Large intestine (tissue), 3 donors: Measurements from ENCODE around the gene LCTL. TPM values are rescaled to one million over a fixed set of nuclear protein-coding genes. Genes with fewer than 3 reads are reported as not detected.
"Not testable (repeated sequence)": the region's sequence is repeated elsewhere in the genome, so short reads cannot be mapped to it uniquely, and the experiment has no call there.

Experiments used
- DNase-seq, 2 donors: peaks; one replicate each; pipeline versions ENCODE4 v3.0.0 to v3.0.0-alpha.2; 2013
- H3K27ac ChIP-seq: one replicate; pipeline ENCODE4 v1.5.1; 2013; ENCODE audit warnings: low read length
- H3K27me3 ChIP-seq: 2 replicates; pipeline ENCODE4 v1.6.1; 2013; ENCODE audit warnings: low read length; ENCODE audit not compliant: control insufficient read depth, insufficient read depth
- H3K36me3 ChIP-seq: 2 replicates; pipeline ENCODE4 v1.6.1; 2013; ENCODE audit warnings: low read length; ENCODE audit not compliant: control insufficient read depth, insufficient read depth
- H3K4me1 ChIP-seq: one replicate; pipeline ENCODE4 v1.6.1; 2013; ENCODE audit warnings: low read length; ENCODE audit not compliant: control insufficient read depth, insufficient read depth
- H3K4me3 ChIP-seq: one replicate; pipeline ENCODE4 v1.5.1; 2013; ENCODE audit warnings: low read length
- H3K9me3 ChIP-seq: one replicate; pipeline ENCODE4 v1.6.1; 2013; ENCODE audit warnings: mild to moderate bottlenecking, low read depth, low read length, moderate library complexity; ENCODE audit not compliant: control insufficient read depth
- WGBS: methylation state at CpG from one replicate; pipeline ENCODE4 v1.1.5; 2013; ENCODE audit warnings: low lambda C conversion rate; ENCODE audit not compliant: insufficient coverage; 5-methylcytosine and 5-hydroxymethylcytosine counted together
- polyA plus RNA-seq: library from polyadenylated mRNA; unstranded; fragments of 120-200 nt; gene quantifications from one replicate; pipeline ENCODE4 v1.2.1, GENCODE V29; 2013

LCTL gene
- polyA plus RNA-seq, 1 donor: 0.34 TPM

GRCh38 chr15:66591322-66591862 is 25.6 kb upstream of the LCTL start:
- Histone ChIP-seq H3K27me3 (peaks cover 2% of the 10 kb centered on the region), H3K4me1 (peaks cover 18% of the 10 kb centered on the region), H3K4me3 (no peak overlapping the region), H3K9me3 (no peaks in the 10 kb centered on the region), H3K27ac (no peak overlapping the region), H3K36me3 (no peaks in the 10 kb centered on the region)
- WGBS: no CpG with 5 or more reads among the region's 4 CpGs
- DNase-seq: no peak

- Histone ChIP-seq H3K36me3 (no peaks in the 10 kb centered on the region), H3K27ac (no peak overlapping the region), H3K4me3 (no peak overlapping the region), H3K4me1 (peaks cover 18% of the 10 kb centered on the region), H3K9me3 (no peaks in the 10 kb centered on the region), H3K27me3 (peaks cover 3% of the 10 kb centered on the region)
- DNase-seq: no peak
- WGBS: 50% methylated on average over 2 of the region's 2 CpGs
Measured at GRCh38 chr15:66590435-66590834, 24.6 kb upstream of the LCTL start.

GRCh38 chr15:66589429-66589828 is 23.6 kb upstream of the LCTL start:
- not testable (repeated sequence) for H3K36me3 ChIP-seq, H3K27me3 ChIP-seq, DNase-seq, H3K4me3 ChIP-seq, H3K27ac ChIP-seq, H3K9me3 ChIP-seq
- WGBS: no CpG with 5 or more reads among the region's 6 CpGs
- peaks cover 18% of the 10 kb centered on the region for H3K4me1 ChIP-seq

- Histone ChIP-seq H3K27ac (no peak overlapping the region), H3K4me3 (no peak overlapping the region), H3K27me3 (peaks cover 3% of the 10 kb centered on the region), H3K4me1 (peaks cover 18% of the 10 kb centered on the region), H3K36me3 (no peaks in the 10 kb centered on the region), H3K9me3 (no peaks in the 10 kb centered on the region)
- no CpG with 5 or more reads among the region's 8 CpGs for WGBS
- no peak for DNase-seq
Measured at GRCh38 chr15:66588971-66589370, 23.2 kb upstream of the LCTL start.

GRCh38 chr15:66588537-66588936 is 22.7 kb upstream of the LCTL start:
- Histone ChIP-seq H3K4me1 (peaks cover 18% of the 10 kb centered on the region), H3K4me3 (no peak overlapping the region), H3K27me3 (peaks cover 3% of the 10 kb centered on the region), H3K9me3 (no peaks in the 10 kb centered on the region), H3K36me3 (no peaks in the 10 kb centered on the region), H3K27ac (no peak overlapping the region)
- WGBS: no CpG with 5 or more reads among the region's 5 CpGs
- no peak for DNase-seq

GRCh38 chr15:66587749-66588148 is 22.0 kb upstream of the LCTL start:
- H3K27ac ChIP-seq: no peak overlapping the region
- H3K9me3 ChIP-seq: no peaks in the 10 kb centered on the region
- H3K36me3 ChIP-seq: no peaks in the 10 kb centered on the region
- no peak for DNase-seq
- peaks cover 14% of the 10 kb centered on the region for H3K4me1 ChIP-seq
- H3K4me3 ChIP-seq: no peak overlapping the region
- H3K27me3 ChIP-seq: peaks cover 3% of the 10 kb centered on the region
- no CpG with 5 or more reads among the region's 5 CpGs for WGBS

- no peak overlapping the region for H3K27ac ChIP-seq
- H3K9me3 ChIP-seq: no peaks in the 10 kb centered on the region
- DNase-seq: no peak
- peaks cover 9% of the 10 kb centered on the region for H3K4me1 ChIP-seq
- no peaks in the 10 kb centered on the region for H3K36me3 ChIP-seq
- no peak overlapping the region for H3K4me3 ChIP-seq
- H3K27me3 ChIP-seq: peaks cover 3% of the 10 kb centered on the region
Measured at GRCh38 chr15:66587020-66587419, 21.2 kb upstream of the LCTL start.

GRCh38 chr15:66586155-66586976 is 20.6 kb upstream of the LCTL start:
- no peak for DNase-seq
- no CpG with 5 or more reads among the region's 17 CpGs for whole genome bisulfite sequencing

GRCh38 chr15:66581972-66582537 is 16.3 kb upstream of the LCTL start:
- Histone ChIP-seq H3K27ac (no peak overlapping the region), H3K4me1 (no peaks in the 10 kb centered on the region), H3K36me3 (no peaks in the 10 kb centered on the region), H3K27me3 (peaks cover 3% of the 10 kb centered on the region), H3K4me3 (no peak overlapping the region), H3K9me3 (no peaks in the 10 kb centered on the region)
- DNase-seq: peak in 1 of 2 donors; percentile 56
- 60% methylated on average over 1 of the region's 9 CpGs for WGBS

More at GRCh38 chr15:66586155-66586976, 20.6 kb upstream of the LCTL start:
- H3K9me3 ChIP-seq: no peaks in the 10 kb centered on the region
- peaks cover 3% of the 10 kb centered on the region for H3K27me3 ChIP-seq
- no peak overlapping the region for H3K27ac ChIP-seq
- H3K4me3 ChIP-seq: no peak overlapping the region
- H3K36me3 ChIP-seq: no peaks in the 10 kb centered on the region
- peaks cover 9% of the 10 kb centered on the region for H3K4me1 ChIP-seq

- Histone ChIP-seq H3K4me3 (no peak overlapping the region), H3K27ac (no peak overlapping the region), H3K4me1 (no peaks in the 10 kb centered on the region), H3K36me3 (no peaks in the 10 kb centered on the region), H3K27me3 (no peaks in the 10 kb centered on the region), H3K9me3 (no peaks in the 10 kb centered on the region)
- no peak for DNase-seq
- no CpG with 5 or more reads among the region's 3 CpGs for WGBS
Measured at GRCh38 chr15:66580643-66581042, 14.8 kb upstream of the LCTL start.
